Measurements from ENCODE around the gene APOO.
A peak's percentile ranks its signal among the peaks of the same experiment; 100 is the strongest.

Gene APOO

GRCh38 chrX:23786268-23786815 lies 121.4 kb downstream of the APOO start:
- Histone ChIP-seq H4K8ac (ENCODE audit: low read depth, low read length) (no peak overlapping the region), H3K4me1 (ENCODE audit: control insufficient read depth in 1 of 2, insufficient read depth in 2 of 2, low read length in 2 of 2) (peaks cover 0 to 2% of the 10 kb centered on the region in 2 experiments), H4K91ac (ENCODE audit: low read depth, low read length) (no peak overlapping the region), H3K9me3 (ENCODE audit: insufficient read depth, low read depth, low read length) (no peaks in the 10 kb centered on the region), H3K79me2 (ENCODE audit: control insufficient read depth, insufficient read depth, low read length, poor library complexity) (peaks cover 3% of the 10 kb centered on the region), H3K14ac (ENCODE audit: low read length) (no peak overlapping the region), H3K18ac (ENCODE audit: low read length) (no peak overlapping the region), H3K27ac (ENCODE audit: low read depth, low read length) (no peak overlapping the region), H2BK120ac (ENCODE audit: insufficient read depth, low read length, poor library complexity) (no peak overlapping the region), H3K79me1 (ENCODE audit: low read length) (peaks cover 4% of the 10 kb centered on the region), H3K27me3 (ENCODE audit: insufficient read depth, low read length) (no peaks in the 10 kb centered on the region), H3K23ac (ENCODE audit: low read length) (no peak overlapping the region), H2BK12ac (ENCODE audit: low read length) (no peak overlapping the region), H2AFZ (ENCODE audit: insufficient read depth, low read length, poor library complexity) (no peak overlapping the region), H2BK5ac (ENCODE audit: low read depth, low read length, poor library complexity) (no peak overlapping the region), H3K4ac (ENCODE audit: low read depth, low read length) (no peak overlapping the region), H4K12ac (ENCODE audit: low read depth, low read length) (no peak overlapping the region), H3K4me3 (ENCODE audit: low read depth, low read length) (no peak overlapping the region), H3K9ac (ENCODE audit: low read length) (no peak overlapping the region), H2AK5ac (ENCODE audit: low read length) (no peak overlapping the region), H3K36me3 (ENCODE audit: control insufficient read depth in 1 of 2, insufficient read depth in 2 of 2, low read length in 2 of 2) (no peaks in the 10 kb centered on the region), H3K4me2 (ENCODE audit: low read length) (no peak overlapping the region)
- peak; percentile 67 for DNase-seq
- WGBS (ENCODE audit: extremely low coverage, insufficient coverage, insufficient read length) = no CpG with 5 or more reads among the region's 11 CpGs

GRCh38 chrX:23785580-23785979 lies 122.2 kb downstream of the APOO start:
- peaks cover 0 to 2% of the 10 kb centered on the region in 2 experiments for H3K4me1 ChIP-seq (ENCODE audit: control insufficient read depth in 1 of 2, insufficient read depth in 2 of 2, low read length in 2 of 2)
- WGBS (ENCODE audit: extremely low coverage, insufficient coverage, insufficient read length) = no CpG with 5 or more reads among the region's 2 CpGs
- H2BK12ac ChIP-seq (ENCODE audit: low read length) = no peak overlapping the region
- H3K9ac ChIP-seq (ENCODE audit: low read length) = no peak overlapping the region
- H2AFZ ChIP-seq (ENCODE audit: insufficient read depth, low read length, poor library complexity) = no peak overlapping the region
- peaks cover 4% of the 10 kb centered on the region for H3K79me1 ChIP-seq (ENCODE audit: low read length)
- no peak overlapping the region for H3K23ac ChIP-seq (ENCODE audit: low read length)
- H4K12ac ChIP-seq (ENCODE audit: low read depth, low read length) = no peak overlapping the region
- no peak overlapping the region for H4K91ac ChIP-seq (ENCODE audit: low read depth, low read length)
- H3K27ac ChIP-seq (ENCODE audit: low read depth, low read length) = no peak overlapping the region
- no peak overlapping the region for H4K8ac ChIP-seq (ENCODE audit: low read depth, low read length)
- H3K18ac ChIP-seq (ENCODE audit: low read length) = no peak overlapping the region
- no peaks in the 10 kb centered on the region for H3K36me3 ChIP-seq (ENCODE audit: control insufficient read depth in 1 of 2, insufficient read depth in 2 of 2, low read length in 2 of 2)
- no peak overlapping the region for H3K4ac ChIP-seq (ENCODE audit: low read depth, low read length)
- H2BK5ac ChIP-seq (ENCODE audit: low read depth, low read length, poor library complexity) = no peak overlapping the region
- peak in 1 of 2 donors; percentile 44 for DNase-seq
- no peak overlapping the region for H3K14ac ChIP-seq (ENCODE audit: low read length)
- no peak overlapping the region for H2AK5ac ChIP-seq (ENCODE audit: low read length)
- H3K4me3 ChIP-seq (ENCODE audit: low read depth, low read length) = no peak overlapping the region
- no peaks in the 10 kb centered on the region for H3K27me3 ChIP-seq (ENCODE audit: insufficient read depth, low read length)
- H2BK120ac ChIP-seq (ENCODE audit: insufficient read depth, low read length, poor library complexity) = no peak overlapping the region
- H3K9me3 ChIP-seq (ENCODE audit: insufficient read depth, low read depth, low read length) = no peaks in the 10 kb centered on the region
- no peak overlapping the region for H3K4me2 ChIP-seq (ENCODE audit: low read length)
- H3K79me2 ChIP-seq (ENCODE audit: control insufficient read depth, insufficient read depth, low read length, poor library complexity) = peaks cover 3% of the 10 kb centered on the region

- Histone ChIP-seq H2BK120ac (ENCODE audit: insufficient read depth, low read length, poor library complexity) (no peak overlapping the region), H3K9me3 (ENCODE audit: insufficient read depth, low read depth, low read length) (no peaks in the 10 kb centered on the region), H4K91ac (ENCODE audit: low read depth, low read length) (no peak overlapping the region)
Measured at GRCh38 chrX:23784470-23785331, 123.0 kb downstream of the APOO start.

GRCh38 chrX:23783589-23784469 lies 123.9 kb downstream of the APOO start:
- H4K12ac ChIP-seq (ENCODE audit: low read depth, low read length) = no peak overlapping the region
- no peak overlapping the region for H3K14ac ChIP-seq (ENCODE audit: low read length)
- no peak overlapping the region for H2BK120ac ChIP-seq (ENCODE audit: insufficient read depth, low read length, poor library complexity)
- no peak overlapping the region for H3K23ac ChIP-seq (ENCODE audit: low read length)
- peaks cover 4% of the 10 kb centered on the region for H3K79me1 ChIP-seq (ENCODE audit: low read length)
- H3K9me3 ChIP-seq (ENCODE audit: insufficient read depth, low read depth, low read length) = no peaks in the 10 kb centered on the region
- H2BK12ac ChIP-seq (ENCODE audit: low read length) = no peak overlapping the region
- peaks cover 0 to 2% of the 10 kb centered on the region in 2 experiments for H3K4me1 ChIP-seq (ENCODE audit: control insufficient read depth in 1 of 2, insufficient read depth in 2 of 2, low read length in 2 of 2)
- no peak overlapping the region for H2AFZ ChIP-seq (ENCODE audit: insufficient read depth, low read length, poor library complexity)
- peaks cover 3% of the 10 kb centered on the region for H3K79me2 ChIP-seq (ENCODE audit: control insufficient read depth, insufficient read depth, low read length, poor library complexity)
- no peak overlapping the region for H2BK5ac ChIP-seq (ENCODE audit: low read depth, low read length, poor library complexity)
- H4K8ac ChIP-seq (ENCODE audit: low read depth, low read length) = no peak overlapping the region
- H3K4me2 ChIP-seq (ENCODE audit: low read length) = peak overlapping the region; percentile 73
- no peaks in the 10 kb centered on the region for H3K36me3 ChIP-seq (ENCODE audit: control insufficient read depth in 1 of 2, insufficient read depth in 2 of 2, low read length in 2 of 2)
- DNase-seq = no peak
- H3K27ac ChIP-seq (ENCODE audit: low read depth, low read length) = no peak overlapping the region
- no peak overlapping the region for H2AK5ac ChIP-seq (ENCODE audit: low read length)
- no peak overlapping the region for H3K4ac ChIP-seq (ENCODE audit: low read depth, low read length)
- WGBS (ENCODE audit: extremely low coverage, insufficient coverage, insufficient read length) = no CpG with 5 or more reads among the region's 21 CpGs
- H3K27me3 ChIP-seq (ENCODE audit: insufficient read depth, low read length) = no peaks in the 10 kb centered on the region
- no peak overlapping the region for H4K91ac ChIP-seq (ENCODE audit: low read depth, low read length)
- H3K9ac ChIP-seq (ENCODE audit: low read length) = peak overlapping the region; percentile 40
- H3K4me3 ChIP-seq (ENCODE audit: low read depth, low read length) = peak overlapping the region; percentile 61
- H3K18ac ChIP-seq (ENCODE audit: low read length) = no peak overlapping the region

More at GRCh38 chrX:23784470-23785331, 123.0 kb downstream of the APOO start:
- Histone ChIP-seq H3K4me2 (ENCODE audit: low read length) (no peak overlapping the region), H2BK12ac (ENCODE audit: low read length) (no peak overlapping the region), H3K23ac (ENCODE audit: low read length) (no peak overlapping the region), H3K27ac (ENCODE audit: low read depth, low read length) (no peak overlapping the region), H3K79me1 (ENCODE audit: low read length) (peaks cover 4% of the 10 kb centered on the region), H4K8ac (ENCODE audit: low read depth, low read length) (no peak overlapping the region), H3K27me3 (ENCODE audit: insufficient read depth, low read length) (no peaks in the 10 kb centered on the region), H4K12ac (ENCODE audit: low read depth, low read length) (no peak overlapping the region), H3K79me2 (ENCODE audit: control insufficient read depth, insufficient read depth, low read length, poor library complexity) (peaks cover 3% of the 10 kb centered on the region), H2BK5ac (ENCODE audit: low read depth, low read length, poor library complexity) (no peak overlapping the region), H3K36me3 (ENCODE audit: control insufficient read depth in 1 of 2, insufficient read depth in 2 of 2, low read length in 2 of 2) (no peaks in the 10 kb centered on the region), H2AFZ (ENCODE audit: insufficient read depth, low read length, poor library complexity) (no peak overlapping the region), H3K4me1 (ENCODE audit: control insufficient read depth in 1 of 2, insufficient read depth in 2 of 2, low read length in 2 of 2) (peaks cover 0 to 2% of the 10 kb centered on the region in 2 experiments), H3K18ac (ENCODE audit: low read length) (no peak overlapping the region), H3K4ac (ENCODE audit: low read depth, low read length) (no peak overlapping the region), H2AK5ac (ENCODE audit: low read length) (no peak overlapping the region), H3K9ac (ENCODE audit: low read length) (no peak overlapping the region), H3K14ac (ENCODE audit: low read length) (no peak overlapping the region), H3K4me3 (ENCODE audit: low read depth, low read length) (no peak overlapping the region)
- peak in 1 of 2 donors; percentile 62 for DNase-seq
- no CpG with 5 or more reads among the region's 8 CpGs for WGBS (ENCODE audit: extremely low coverage, insufficient coverage, insufficient read length)
